GM21825 (cell line): ENCODE results near the gene LAP3.
A peak's percentile ranks its signal among the peaks of the same experiment; 100 is the strongest.

Experiments
- ATAC-seq: cut with Tn5 transposase; IDR thresholded peaks from one replicate; pipeline ENCODE4 v1.9.1; 2021; ENCODE audit warnings: mild to moderate bottlenecking, moderate library complexity; ENCODE audit not compliant: unreplicated experiment

LAP3 gene

DNA sequence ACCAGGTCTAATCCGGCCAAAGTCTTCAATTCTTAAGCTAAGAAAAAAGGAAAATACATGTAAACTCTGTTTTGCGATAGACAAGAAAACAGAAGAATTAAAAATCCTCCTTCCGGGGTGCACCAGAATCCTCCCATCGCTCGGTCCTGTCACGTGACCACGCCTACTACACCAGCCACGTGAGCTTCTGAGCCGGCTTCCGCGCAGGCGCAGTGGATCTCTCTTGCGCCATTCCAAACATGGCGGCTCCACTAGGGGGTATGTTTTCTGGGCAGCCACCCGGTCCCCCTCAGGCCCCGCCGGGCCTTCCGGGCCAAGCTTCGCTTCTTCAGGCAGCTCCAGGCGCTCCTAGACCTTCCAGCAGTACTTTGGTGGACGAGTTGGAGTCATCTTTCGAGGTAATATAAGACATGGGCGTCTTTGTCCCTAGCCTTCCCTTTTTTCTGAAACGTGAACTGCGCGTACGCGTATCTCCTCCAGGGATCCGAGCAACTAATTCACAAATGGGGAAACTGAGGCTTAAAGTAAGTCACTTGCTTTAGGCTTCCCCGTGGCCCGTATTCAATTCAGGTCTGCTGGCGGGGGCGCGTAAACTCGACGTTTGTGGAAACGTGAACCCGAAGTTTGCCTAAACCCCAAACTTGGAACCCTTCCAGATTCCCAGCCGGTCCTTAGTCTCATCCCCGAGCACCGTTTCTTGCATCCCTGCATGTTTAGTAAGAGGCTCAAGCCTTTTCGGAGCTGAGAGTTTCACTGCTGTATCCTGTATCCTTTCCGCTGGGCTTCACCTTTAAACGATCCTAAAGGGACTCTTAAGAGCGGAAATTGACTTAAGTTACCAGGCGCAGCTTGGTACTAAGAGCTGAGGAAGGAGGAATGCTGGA lies 37.7 kb downstream of the LAP3 start, which contains the start of gene MED28:
Gene MED28, plus strand, starts transcription at position 226 of the 884 bp plus-strand sequence. Its CDS starts 14 bp downstream, at position 240.
- ATAC-seq: peak; percentile 94

DNA sequence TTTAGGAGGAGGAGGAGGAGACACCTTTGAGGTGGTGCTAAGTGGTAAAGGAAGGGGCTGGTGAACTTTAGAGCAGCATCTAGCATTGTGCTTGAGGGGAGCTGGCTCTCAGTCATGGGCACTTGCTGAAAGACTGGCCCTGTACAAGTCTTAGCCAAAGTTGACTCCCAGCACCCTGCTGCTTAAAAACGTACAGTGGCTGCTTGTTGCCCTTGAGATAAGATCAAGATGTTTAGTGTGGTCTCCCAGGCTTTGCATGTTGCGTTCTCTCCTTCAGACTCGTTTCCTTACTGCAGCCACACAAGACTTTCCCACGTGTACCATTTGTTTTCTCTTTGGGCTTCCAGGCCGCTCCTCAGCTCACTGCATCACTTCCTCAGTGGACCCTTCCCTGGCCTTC lies 39.3 kb downstream of the LAP3 start:
- no peak for ATAC-seq

DNA sequence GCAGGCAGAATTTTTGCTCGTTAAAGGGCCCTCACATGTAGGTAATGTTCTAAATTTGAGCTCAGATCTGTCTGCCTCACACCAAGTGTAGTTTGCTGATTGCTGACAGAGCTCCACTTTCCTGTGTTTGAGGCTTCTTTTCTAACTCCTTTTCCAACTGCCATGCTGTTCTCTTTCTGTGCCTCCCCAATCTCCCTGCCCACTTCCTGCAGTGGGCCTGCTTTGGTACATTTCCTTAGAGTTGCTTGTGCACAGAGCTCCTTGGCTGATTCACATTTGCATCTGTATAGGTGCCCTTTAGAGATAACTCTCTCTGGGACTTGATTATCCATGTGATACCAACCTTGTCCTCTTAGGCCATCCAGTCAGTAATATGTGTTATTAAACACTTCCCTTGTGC lies 41.9 kb downstream of the LAP3 start:
- ATAC-seq: no peak

DNA sequence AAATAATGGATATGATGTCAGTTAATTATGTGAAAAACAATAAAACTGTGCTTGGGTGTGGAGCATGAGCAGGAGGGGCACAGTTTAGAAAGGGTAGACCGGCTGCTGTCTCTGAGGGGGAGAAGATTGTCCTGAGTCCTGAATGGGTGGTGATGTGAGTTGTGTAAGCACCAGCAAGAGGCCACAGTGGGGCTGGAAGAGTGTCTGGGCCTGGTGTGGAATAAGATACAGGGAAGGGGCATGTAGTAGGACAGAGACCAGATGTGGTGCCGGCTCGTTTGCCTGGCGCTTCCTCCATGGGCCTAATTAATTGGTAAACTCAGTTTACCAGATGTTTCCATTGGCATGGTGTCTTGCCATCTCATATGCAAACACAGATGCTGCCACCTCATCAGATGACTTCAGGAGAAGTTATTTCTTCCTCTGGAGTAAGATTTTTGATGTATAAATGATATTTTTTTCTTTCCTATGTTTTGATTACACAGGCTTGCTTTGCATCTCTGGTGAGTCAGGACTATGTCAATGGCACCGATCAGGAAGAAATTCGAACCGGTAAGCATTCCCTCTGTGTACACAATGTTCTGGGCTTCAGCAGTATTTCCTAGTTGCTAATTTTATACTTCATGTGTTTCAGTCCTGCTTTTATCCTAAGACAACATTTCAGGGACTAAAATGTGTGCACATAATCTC lies 42.6 kb downstream of the LAP3 start:
- no peak for ATAC-seq

DNA sequence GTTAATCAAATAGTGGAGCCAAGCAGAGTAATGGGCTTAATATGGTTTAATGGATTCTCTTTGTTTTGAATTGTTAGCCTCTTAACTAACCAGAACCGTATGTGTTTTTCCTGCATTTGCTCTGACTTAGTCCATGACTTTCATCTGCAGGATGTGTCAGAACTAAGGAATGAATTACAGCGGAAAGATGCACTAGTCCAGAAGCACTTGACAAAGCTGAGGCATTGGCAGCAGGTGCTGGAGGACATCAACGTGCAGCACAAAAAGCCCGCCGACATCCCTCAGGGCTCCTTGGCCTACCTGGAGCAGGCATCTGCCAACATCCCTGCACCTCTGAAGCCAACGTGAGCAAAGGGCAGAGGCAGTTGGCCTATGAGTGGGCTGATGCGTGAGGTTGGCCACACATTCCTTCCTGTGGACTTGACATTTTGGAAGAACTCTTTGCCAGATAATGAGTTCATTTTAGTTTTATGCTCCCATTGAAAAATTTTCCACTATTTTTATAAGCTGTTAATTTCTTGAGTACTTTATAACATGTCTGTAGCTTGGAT lies 46.5 kb downstream of the LAP3 start:
- ATAC-seq: no peak

DNA sequence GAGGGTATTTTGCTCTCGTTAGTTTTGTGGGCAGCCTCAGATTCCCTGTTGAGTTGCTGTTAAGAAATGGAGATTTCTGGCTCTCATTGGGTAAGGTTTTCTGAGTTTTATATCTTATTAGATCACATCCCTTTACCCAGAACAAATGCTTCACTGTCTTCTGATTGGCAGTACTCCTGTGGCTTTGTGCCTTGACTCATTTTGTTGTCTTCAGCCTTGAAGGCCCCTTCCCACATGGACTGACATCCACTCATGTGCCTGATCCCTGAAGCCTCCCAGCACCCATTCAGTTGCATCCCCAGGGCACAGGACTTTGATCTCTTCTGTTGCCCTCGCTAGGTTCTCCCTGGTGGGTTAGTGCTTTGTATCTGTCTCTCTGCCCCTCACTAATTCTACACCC lies 47.8 kb downstream of the LAP3 start:
- ATAC-seq: no peak

DNA sequence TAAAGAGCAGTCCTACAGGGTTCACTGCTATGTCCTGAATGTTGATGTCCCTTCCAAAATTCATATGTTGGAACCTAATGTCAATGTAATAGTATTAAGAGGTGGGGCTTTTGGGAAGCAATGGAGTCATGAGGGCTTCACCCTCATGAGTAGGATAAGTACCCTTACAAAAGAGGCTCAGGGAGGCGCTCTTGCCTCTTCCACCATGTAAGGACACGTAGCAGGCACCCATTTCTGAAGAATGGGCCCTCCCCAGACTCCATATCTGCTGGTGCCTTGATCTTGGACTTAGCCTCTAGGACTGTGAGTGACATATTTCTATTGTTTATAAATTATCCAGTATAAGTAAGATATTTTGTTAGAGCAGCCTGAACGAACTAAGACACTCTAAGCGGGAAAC lies 53.2 kb downstream of the LAP3 start:
- no peak for ATAC-seq

DNA sequence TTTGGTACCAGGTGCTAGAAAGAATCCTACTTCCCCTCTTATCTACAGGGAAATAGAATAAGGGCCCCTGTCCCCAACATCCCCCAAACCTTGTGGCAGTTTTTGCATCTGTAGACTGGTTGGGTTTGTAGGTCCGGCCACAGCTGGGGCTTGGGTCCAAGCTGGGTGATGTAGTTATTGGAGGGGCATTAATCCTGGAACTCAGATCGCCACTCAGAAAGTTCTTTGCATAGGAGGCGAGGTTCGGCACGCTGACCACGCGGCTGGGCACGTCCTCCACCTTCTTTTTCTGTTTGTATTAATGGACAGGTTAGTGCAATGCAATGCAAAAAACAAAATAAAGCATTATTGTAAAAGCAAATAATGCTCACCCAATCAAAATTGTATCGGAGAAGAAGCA lies 56.6 kb downstream of the LAP3 start:
- ATAC-seq: no peak

DNA sequence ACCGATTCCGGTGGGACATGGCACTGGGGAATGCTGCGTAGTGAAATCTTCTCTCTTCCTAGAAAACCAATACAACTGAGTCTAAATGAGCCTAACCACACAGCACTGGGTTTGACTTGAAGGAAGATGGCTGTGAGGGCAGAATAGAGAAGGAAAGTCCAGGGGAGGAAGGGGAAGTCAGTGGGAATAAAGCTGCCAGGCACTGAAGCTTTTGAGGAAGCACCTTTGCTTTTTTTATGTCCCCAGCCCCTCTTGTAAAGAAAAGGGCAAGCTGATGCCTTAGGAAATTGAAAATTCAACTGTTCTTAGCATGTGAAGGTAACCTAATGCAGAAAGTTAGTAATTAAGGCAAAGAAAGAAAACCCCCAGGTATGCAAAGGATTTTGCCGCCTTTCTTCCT lies 58.1 kb downstream of the LAP3 start:
- no peak for ATAC-seq

DNA sequence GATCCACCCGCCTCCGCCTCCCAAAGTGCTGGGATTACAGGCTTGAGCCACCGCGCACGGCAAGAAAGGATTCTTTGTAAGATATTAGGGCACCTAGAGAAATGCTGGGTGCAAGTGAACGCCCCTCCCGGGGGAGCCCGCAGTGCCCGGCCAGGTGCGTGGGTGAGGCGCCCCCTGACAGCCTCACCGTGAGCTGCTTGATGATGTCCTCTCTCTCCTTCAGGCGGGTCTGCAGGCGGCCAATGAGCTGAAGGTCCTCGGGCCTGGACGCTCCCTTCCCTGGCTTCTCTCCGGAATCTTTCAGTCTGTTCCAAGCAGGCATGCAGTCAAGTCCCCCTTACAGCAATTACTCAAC lies 59.3 kb downstream of the LAP3 start:
- no peak for ATAC-seq

DNA sequence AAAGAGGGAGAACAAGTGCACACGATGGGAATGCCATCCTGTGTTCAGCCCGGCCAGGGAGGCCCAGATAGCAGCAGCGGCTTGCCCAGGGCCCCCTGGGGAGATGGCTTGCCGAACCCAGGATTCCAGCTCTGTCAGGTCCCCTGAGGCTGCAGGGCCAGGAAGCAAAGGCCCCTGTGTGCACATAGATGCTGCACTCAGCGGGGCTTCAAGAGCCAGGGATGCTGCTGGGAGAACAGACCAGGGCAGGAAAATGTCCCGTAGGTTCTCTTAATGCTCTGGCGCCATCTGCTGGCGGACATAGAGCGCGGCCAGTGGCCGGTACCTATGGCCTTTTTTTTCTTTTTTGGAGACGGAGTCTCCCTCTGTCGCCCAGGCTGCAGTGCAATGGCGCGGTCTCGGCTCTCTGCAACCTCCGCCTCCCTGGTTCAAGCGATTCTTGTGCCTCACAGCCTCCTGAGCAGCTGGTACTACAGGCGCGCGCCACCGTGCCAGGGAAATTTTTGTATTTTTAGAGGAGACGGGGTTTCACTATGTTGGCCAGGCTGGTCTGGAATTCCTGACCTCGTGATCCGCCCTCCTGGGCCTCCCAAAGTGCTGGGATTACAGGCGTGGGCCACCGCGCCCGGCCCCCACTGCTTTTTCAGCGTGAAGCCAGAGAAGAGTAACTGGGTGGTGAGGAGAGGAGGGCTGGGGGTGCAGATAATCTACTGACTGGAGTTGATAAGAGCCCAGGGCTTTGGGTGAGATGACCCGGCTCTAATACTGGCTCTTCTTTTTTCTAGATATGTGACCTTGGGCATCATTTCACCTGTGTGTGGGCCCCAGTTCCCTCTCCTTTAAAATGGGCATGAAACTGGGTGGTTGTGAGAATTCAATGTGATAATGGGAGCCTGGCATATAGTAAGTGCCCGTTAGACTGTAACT lies 60.0 kb downstream of the LAP3 start:
- ATAC-seq: peak; percentile 81

DNA sequence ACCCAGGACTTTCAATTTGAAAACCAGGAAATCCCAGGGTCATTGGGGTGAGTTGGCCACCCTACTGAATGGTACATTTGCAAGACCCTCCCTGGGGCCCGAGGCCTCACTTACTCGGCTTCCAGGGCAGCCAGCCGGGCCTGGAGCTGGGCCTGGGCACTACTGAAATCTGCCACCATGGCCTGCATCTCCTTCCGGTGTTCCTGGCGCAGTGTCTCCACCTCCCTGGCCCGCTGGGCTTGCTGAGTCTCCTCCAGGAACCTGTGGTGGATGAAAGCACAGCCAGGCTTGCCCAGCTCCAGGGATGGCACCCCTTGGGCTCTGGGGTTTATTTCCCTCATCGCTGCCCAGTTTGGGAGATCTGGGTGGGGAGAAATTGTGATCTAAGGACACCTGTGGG lies 62.1 kb downstream of the LAP3 start:
- ATAC-seq: no peak

DNA sequence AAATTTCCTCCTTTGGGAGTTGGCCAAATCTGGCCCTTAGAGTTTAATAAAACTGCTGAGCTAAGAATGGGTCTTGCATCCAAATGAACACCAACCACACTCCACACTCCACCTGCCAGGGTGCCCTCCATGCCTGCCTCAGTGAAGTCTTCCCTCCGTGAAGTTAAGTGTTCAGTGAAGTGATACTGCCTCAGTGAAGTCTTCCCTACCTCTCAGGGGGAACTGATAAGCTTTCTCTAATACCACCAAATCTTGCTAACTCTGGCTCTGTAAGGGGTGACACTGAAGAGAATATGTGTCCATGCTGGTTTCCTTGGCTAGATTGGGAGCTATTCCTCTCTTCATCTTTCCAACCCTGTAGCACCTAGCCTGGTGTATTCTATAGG lies 65.4 kb downstream of the LAP3 start:
- no peak for ATAC-seq

DNA sequence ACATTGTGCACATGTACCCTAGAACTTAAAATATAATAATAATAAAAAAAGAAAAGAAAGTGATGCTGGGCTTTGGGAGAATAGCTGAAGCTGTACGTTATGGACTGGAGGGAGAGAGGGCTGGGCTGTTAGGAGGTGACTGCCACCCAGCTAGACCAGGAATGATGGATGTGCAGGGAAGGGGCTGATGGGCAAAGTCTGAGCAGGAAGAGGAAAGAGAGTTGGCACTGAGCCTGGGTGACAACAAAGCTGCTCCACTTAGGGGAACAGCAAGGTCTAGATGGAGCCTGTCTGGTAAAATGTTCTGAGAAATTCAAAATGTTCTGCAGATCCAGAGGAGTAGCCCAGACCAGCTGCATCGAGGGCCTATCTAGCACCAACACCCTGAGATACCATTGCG lies 69.7 kb downstream of the LAP3 start:
- no peak for ATAC-seq

DNA sequence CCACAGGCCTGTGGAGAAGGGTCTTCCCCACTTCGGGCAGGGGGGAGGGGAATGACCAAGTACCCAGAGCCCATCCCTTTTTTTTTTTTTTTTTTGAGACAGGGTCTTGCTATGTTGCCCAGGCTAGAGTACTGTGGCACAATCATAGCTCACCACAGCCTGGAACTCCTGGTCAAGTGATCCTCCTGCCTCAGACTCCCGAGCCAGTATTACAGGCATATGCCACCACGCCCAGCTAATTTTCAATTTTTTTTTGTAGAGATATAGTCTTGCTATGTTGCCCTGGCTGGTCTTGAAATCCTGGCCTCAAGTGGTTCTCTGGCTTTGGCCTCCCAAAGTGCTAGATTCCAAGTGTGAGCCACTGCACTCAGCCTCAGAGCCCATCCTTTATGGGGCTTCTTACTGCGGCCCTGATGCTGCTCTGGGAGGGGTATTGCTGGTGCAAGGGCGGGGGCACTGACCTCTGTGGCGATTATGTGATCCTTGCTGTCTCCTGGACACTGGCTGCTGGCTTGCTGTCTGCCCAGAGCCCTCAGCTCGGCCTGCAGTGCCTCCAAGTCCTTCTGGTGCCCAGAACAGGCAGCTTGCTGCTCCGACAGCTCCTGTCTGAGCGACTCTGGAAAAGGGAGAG lies 70.3 kb downstream of the LAP3 start:
- no peak for ATAC-seq

DNA sequence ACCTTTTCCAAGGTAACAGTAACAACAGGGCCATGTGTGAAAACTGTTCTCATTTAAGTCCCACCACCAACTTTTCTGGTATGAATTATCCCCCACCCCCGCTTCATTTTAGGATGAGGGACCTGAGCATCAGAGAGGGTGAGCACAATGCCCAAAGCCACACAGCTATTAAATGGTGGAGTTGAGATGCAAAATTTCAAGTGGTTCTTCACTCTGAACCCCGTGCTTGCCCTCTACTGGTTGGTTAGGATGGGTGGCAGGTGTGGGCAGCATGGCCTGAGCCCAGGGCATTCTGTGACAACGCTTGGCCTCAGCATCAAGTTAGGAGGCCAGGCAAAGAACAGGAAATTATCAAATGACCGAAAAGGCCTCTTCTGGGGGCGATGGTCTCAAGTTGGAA lies 70.9 kb downstream of the LAP3 start:
- ATAC-seq: no peak

DNA sequence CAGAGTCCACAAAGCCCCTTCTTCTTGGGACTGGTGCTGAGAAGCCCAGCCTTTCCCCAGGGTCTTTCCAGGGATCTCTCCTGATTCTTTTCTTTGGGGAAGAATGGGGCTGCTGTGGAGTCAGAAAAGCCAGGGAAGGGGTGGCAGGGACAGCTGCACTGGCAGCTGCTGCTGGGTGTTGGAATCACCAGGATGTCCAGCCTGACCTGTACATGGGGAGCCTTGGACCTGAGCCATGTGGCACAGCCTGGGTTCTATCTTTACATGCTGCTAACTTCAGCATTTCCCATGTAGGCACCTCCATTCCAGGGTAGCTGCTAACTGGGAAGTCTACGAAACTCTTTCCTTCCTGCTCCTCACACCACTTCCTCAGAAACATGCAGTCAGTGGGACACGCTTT lies 73.4 kb downstream of the LAP3 start:
- no peak for ATAC-seq

DNA sequence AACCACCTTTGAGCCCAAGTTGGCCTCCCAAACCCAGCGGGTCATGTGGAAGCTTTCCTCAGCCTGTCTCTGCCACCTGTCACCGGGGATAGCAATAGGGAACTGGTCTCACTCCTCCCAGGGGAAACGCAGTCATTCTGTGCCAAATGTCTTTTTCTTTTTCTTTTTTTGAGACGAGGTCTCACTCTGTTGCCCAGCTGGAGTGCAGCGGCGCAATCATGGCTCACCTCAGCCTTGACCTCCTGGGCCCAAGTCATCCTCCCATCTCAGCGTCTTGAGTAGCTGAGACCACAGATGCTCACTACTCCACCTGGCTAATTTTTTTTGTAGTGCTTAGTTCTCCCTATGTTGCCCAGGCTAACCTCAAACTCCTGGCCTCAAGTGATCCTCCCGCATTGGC lies 77.7 kb downstream of the LAP3 start:
- no peak for ATAC-seq

DNA sequence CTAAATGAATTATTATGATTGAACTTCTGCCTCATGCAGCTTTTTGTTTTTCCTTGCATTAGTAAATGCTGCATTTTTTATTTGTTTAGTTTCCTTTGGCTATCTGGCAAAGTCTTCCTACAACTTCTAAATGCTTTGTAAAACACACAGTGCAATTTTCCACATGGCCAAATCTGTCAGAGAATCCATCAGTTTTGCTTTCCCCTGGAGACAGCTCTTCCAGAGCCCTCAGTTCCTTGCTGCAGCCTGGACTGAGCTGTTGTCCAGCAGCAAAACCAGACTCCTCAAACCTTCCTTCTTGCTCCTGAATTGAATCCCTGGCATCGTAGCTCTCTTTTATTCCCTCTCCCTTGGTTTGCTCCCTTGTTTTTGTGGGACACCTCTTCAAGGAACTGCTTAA lies 80.1 kb downstream of the LAP3 start:
- no peak for ATAC-seq
